ENCODE data around the gene OR11H7.
"Not testable (repeated sequence)": the region's sequence is repeated elsewhere in the genome, so short reads cannot be mapped to it uniquely, and the experiment has no call there.

Gene OR11H7

DNA sequence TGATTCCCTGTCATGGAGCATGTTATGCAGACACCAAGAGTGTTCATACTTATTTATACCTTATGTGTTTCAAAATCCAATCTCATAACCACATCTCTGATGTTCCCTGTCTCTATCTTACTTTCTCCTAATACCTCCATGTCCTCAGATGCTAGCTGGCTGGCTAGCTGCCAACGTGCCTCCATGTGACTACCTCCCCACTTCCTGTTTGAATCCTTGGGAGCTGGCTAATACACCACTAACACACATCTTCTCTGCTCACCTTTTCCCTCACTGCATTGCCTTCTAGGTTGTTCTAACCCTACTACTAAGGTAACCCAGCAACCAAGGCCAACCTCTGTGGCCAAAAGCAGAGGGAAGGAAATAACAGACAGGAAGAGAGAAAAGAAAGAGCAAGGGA lies 49.6 kb downstream of the OR11H7 start:
- TF ChIP-seq POLR2A (IDR thresholded peaks at IDR 0.05; ENCODE audit: extremely low read depth, insufficient read length) (no peak), MAX (IDR thresholded peaks at IDR 0.05; ENCODE audit: low read depth, low read length) (no peak), CTCF (IDR thresholded peaks at IDR 0.05; ENCODE audit: low read depth, low read length) (no peak), MYC (IDR thresholded peaks at IDR 0.05; ENCODE audit: low read depth, low read length) (no peak)
- DNase-seq (ENCODE audit: low read depth): peak; percentile 30

GRCh38 chr14:20280265-20280664 lies 51.5 kb downstream of the OR11H7 start:
- not testable (repeated sequence) for DNase-seq (ENCODE audit: low read depth)

More for the DNA sequence above, 49.6 kb downstream of the OR11H7 start:
- no peak overlapping the region for H3K4me3 ChIP-seq (ENCODE audit: low read depth, low read length)

More at GRCh38 chr14:20280265-20280664, 51.5 kb downstream of the OR11H7 start:
- not testable (repeated sequence) for H3K4me3 ChIP-seq (ENCODE audit: low read depth, low read length)

All from NB4 (cell line).